ENCODE data around the gene ARL8B. TPM values are rescaled to one million over a fixed set of nuclear protein-coding genes. Genes with fewer than 3 reads are reported as not detected.

ARL8B gene
- total RNA-seq, 2 experiments from 2014 or later: 33.9 to 38.9 TPM

GRCh38 chr3:5187920-5188418 is 65.9 kb downstream of the ARL8B start:
- CTCF ChIA-PET: interaction anchor here (1.4 to 2.6 kb wide), 3 partner anchors 9 to 65 kb away, joined by 6 to 9 read pairs (median 7); partner anchors contain the start of gene ARL8B
- TF ChIP-seq, protein P1, sequence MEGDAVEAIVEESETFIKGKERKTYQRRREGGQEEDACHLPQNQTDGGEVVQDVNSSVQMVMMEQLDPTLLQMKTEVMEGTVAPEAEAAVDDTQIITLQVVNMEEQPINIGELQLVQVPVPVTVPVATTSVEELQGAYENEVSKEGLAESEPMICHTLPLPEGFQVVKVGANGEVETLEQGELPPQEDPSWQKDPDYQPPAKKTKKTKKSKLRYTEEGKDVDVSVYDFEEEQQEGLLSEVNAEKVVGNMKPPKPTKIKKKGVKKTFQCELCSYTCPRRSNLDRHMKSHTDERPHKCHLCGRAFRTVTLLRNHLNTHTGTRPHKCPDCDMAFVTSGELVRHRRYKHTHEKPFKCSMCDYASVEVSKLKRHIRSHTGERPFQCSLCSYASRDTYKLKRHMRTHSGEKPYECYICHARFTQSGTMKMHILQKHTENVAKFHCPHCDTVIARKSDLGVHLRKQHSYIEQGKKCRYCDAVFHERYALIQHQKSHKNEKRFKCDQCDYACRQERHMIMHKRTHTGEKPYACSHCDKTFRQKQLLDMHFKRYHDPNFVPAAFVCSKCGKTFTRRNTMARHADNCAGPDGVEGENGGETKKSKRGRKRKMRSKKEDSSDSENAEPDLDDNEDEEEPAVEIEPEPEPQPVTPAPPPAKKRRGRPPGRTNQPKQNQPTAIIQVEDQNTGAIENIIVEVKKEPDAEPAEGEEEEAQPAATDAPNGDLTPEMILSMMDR (IDR thresholded peaks at IDR 0.05): no peak
- peaks cover 27% of the 10 kb centered on the region for H3K4me1 Mint-ChIP-seq (ENCODE audit: low read depth)
- H3K27me3 Mint-ChIP-seq: no peaks in the 10 kb centered on the region
- POLR2A ChIA-PET: interaction anchor here (0.8 to 4.4 kb wide), 10 partner anchors 9 to 366 kb away, joined by 3 to 79 read pairs (median 8); partner anchors contain the start of genes ARL8B and BHLHE40
- H3K4me3 Mint-ChIP-seq: peak overlapping the region; percentile 100
- peak; percentile 11 for ATAC-seq
- no peaks in the 10 kb centered on the region for H3K9me3 Mint-ChIP-seq
- intact Hi-C loops (cut with micrococcal nuclease): no loop called here
- peaks cover 38% of the 10 kb centered on the region for H3K36me3 Mint-ChIP-seq (ENCODE audit: low read depth)
- peak overlapping the region; percentile 94 for H3K27ac Mint-ChIP-seq
- peak; percentile 64 for DNase-seq

- intact Hi-C loops (cut with micrococcal nuclease): no loop called here
- DNase-seq (peak; percentile 76), ATAC-seq (peak; percentile 17)
- Mint-ChIP-seq H3K4me1 (ENCODE audit: low read depth) (peaks cover 31% of the 10 kb centered on the region), H3K9me3 (no peaks in the 10 kb centered on the region), H3K27ac (peak overlapping the region; percentile 93), H3K27me3 (no peaks in the 10 kb centered on the region), H3K36me3 (ENCODE audit: low read depth) (peaks cover 42% of the 10 kb centered on the region), H3K4me3 (peak overlapping the region; percentile 100)
- TF ChIP-seq, protein P1 (IDR thresholded peaks at IDR 0.05): no peak
- ChIA-PET CTCF (interaction anchor here (0.8 to 2.6 kb wide), 5 partner anchors 7 to 66 kb away, joined by 3 to 9 read pairs (median 6); partner anchors contain the start of gene ARL8B), POLR2A (interaction anchor here (0.5 to 4.4 kb wide), 16 partner anchors 9 to 695 kb away, joined by 3 to 79 read pairs (median 4); partner anchors contain the start of genes ARL8B, BHLHE40 and ITPR1)
Measured at GRCh38 chr3:5188419-5189221, 66.5 kb downstream of the ARL8B start.

DNA sequence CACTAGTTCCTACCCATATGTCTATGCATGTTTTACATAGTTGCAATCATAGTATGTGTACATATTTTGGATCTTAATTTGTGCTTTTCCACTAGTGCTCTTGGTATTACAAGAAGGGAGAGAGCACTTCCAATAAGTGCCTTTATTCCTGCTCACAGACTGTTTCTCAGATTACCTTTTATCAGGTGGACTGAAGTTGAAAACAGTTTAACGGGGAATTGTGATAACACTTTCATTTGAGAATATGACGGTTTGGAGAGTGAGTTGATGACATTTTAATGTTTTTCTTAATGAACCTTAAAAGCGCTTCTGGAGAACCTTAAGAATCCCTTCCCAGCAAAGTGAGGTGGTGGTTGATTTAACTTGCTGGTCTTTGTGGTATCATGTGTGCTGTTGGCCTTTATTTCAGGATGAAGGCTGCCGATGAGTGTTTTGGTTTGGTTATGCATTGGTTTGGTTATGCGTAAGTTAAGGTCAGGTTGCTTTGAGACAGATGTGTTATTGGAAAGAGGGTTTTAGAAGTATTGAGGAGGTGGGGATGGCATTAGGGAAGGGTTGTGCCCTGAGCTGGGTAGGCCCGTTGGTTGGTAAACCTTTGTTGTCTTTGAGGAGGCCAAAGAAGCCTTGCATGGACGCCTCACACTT is 68.2 kb downstream of the ARL8B start:
- H3K27me3 Mint-ChIP-seq: no peaks in the 10 kb centered on the region

DNA sequence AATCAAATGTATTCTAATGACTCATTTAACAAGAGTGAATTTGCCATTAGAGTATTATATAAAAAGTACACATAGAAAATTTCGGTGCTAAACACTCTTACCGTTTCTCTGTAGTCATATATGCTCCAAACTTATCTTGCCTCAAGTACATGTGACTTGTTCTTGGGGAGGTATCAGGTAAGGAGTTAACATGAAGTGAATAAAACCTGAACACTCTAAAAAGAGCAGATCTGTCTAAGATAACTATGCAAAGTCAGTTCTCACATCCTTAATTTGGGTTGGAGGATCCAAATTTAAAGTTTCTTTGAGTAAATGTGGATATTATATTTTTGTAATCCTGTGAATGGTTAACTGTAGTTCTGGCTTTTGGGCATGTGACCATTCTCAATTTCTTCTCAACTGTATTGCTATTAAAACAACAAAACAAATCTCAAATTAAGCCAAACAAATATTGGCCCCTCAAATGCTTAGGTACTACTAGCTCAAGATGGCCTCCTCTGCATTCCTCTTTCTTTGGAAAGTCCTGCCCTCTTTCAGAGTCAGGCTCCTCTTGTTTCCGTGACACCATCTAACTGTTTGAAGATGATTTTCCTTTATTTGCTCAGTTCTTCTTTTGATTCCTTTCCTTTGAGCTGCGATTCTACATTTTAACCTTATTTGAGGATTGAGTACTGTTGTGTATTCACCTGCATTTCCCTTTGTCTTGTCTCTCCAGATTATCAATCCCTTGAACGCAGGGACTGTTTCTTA is 69.6 kb downstream of the ARL8B start:
- ChIA-PET POLR2A (interaction anchor here (1.0 to 1.5 kb wide), 3 partner anchors 15 to 370 kb away, joined by 3 to 9 read pairs (median 3); no protein-coding TSS in a partner anchor), CTCF (interaction anchor here (1.4 kb wide), 1 partner anchor 55 kb away, joined by 3 read pairs; no protein-coding TSS in a partner anchor)
- no peak for DNase-seq
- H3K4me1 Mint-ChIP-seq (ENCODE audit: low read depth): peaks cover 54% of the 10 kb centered on the region
- no peaks in the 10 kb centered on the region for H3K27me3 Mint-ChIP-seq
- peak overlapping the region; percentile 93 for H3K27ac Mint-ChIP-seq
- no peak for ATAC-seq
- peaks cover 72% of the 10 kb centered on the region for H3K36me3 Mint-ChIP-seq (ENCODE audit: low read depth)
- no peaks in the 10 kb centered on the region for H3K9me3 Mint-ChIP-seq
- peak overlapping the region; percentile 68 for H3K4me3 Mint-ChIP-seq
- TF ChIP-seq, protein P1 (IDR thresholded peaks at IDR 0.05): no peak
- intact Hi-C loops (cut with micrococcal nuclease): loop anchor here (5.0 to 10.0 kb wide), 6 partner anchors 54 to 699 kb away; partner anchors contain the start of genes ARL8B and ITPR1

More for the DNA sequence above, 68.2 kb downstream of the ARL8B start:
- Mint-ChIP-seq H3K4me1 (ENCODE audit: low read depth) (peaks cover 47% of the 10 kb centered on the region), H3K9me3 (no peaks in the 10 kb centered on the region), H3K36me3 (ENCODE audit: low read depth) (peaks cover 59% of the 10 kb centered on the region), H3K4me3 (peak overlapping the region; percentile 100), H3K27ac (peak overlapping the region; percentile 93)
- ATAC-seq (no peak), DNase-seq (peak; percentile 53)
- TF ChIP-seq, protein P1 (IDR thresholded peaks at IDR 0.05): no peak
- CTCF ChIA-PET: interaction anchor here (1.2 to 2.6 kb wide), 2 partner anchors 9 to 53 kb away, joined by 3 to 7 read pairs; no protein-coding TSS in a partner anchor
- intact Hi-C loops (cut with micrococcal nuclease): loop anchor here (5.0 to 10.0 kb wide), 6 partner anchors 53 to 698 kb away; partner anchors contain the start of genes ARL8B and ITPR1
- POLR2A ChIA-PET: interaction anchor here (1.3 to 4.4 kb wide), 6 partner anchors 7 to 212 kb away, joined by 3 to 79 read pairs (median 10); partner anchors contain the start of genes ARL8B and BHLHE40
